ENCODE data around the gene SLC7A6. TPM values are rescaled to one million over a fixed set of nuclear protein-coding genes. Genes with fewer than 3 reads are reported as not detected.
A peak's percentile ranks its signal among the peaks of the same experiment; 100 is the strongest.

Gene SLC7A6
- total RNA-seq, 1 experiment from 2014 or later: 267 TPM

GRCh38 chr16:68267612-68268405 lies 3.5 kb downstream of the SLC7A6 start:
- peak overlapping the region; percentile 85 for H3K27ac Mint-ChIP-seq (ENCODE audit: unreplicated experiment)
- peaks cover 90% of the 10 kb centered on the region for H3K36me3 Mint-ChIP-seq (ENCODE audit: insufficient read depth, unreplicated experiment)
- ChIA-PET POLR2A (interaction anchor here (2.3 kb wide), 1 partner anchor 43 kb away, joined by 7 read pairs; the partner anchor contains the start of genes PRMT7 and SLC7A6OS), CTCF (no interaction called here)
- Histone ChIP-seq H3K36me3 (ENCODE audit: control insufficient read depth, insufficient read depth, low read length) (no peaks in the 10 kb centered on the region), H3K9me3 (no peaks in the 10 kb centered on the region), H3K27me3 (replicated peaks; ENCODE audit: control insufficient read depth, insufficient read depth, low read length) (no peaks in the 10 kb centered on the region), H3K4me1 (peaks cover 64% of the 10 kb centered on the region), H3K4me3 (ENCODE audit: low read depth, low read length) (no peak overlapping the region)
- H3K4me1 Mint-ChIP-seq (ENCODE audit: low read depth, unreplicated experiment): peaks cover 20% of the 10 kb centered on the region
- no peaks in the 10 kb centered on the region for H3K9me3 Mint-ChIP-seq (ENCODE audit: unreplicated experiment)
- BruUV-seq (replicated peaks): no TSS peak
- no peaks in the 10 kb centered on the region for H3K27me3 Mint-ChIP-seq (ENCODE audit: insufficient read depth, unreplicated experiment)
- intact Hi-C loops (cut with micrococcal nuclease; ENCODE audit: unreplicated experiment): loop anchor here (5.0 kb wide), 1 partner anchor 44 kb away; the partner anchor contains the start of genes PRMT7 and SLC7A6OS
- peak overlapping the region; percentile 91 for H3K4me3 Mint-ChIP-seq (ENCODE audit: unreplicated experiment)
- no peak for DNase-seq
- TF ChIP-seq, protein P1, sequence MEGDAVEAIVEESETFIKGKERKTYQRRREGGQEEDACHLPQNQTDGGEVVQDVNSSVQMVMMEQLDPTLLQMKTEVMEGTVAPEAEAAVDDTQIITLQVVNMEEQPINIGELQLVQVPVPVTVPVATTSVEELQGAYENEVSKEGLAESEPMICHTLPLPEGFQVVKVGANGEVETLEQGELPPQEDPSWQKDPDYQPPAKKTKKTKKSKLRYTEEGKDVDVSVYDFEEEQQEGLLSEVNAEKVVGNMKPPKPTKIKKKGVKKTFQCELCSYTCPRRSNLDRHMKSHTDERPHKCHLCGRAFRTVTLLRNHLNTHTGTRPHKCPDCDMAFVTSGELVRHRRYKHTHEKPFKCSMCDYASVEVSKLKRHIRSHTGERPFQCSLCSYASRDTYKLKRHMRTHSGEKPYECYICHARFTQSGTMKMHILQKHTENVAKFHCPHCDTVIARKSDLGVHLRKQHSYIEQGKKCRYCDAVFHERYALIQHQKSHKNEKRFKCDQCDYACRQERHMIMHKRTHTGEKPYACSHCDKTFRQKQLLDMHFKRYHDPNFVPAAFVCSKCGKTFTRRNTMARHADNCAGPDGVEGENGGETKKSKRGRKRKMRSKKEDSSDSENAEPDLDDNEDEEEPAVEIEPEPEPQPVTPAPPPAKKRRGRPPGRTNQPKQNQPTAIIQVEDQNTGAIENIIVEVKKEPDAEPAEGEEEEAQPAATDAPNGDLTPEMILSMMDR (IDR thresholded peaks at IDR 0.05; ENCODE audit: insufficient read depth in 1 of 2, low read depth in 1 of 2, low read length in 1 of 2, severe bottlenecking in 1 of 2, unreplicated experiment in 1 of 2): no peak

GRCh38 chr16:68269793-68270192 lies 5.5 kb downstream of the SLC7A6 start:
- DNase-seq: no peak
- Mint-ChIP-seq H3K27me3 (ENCODE audit: insufficient read depth, unreplicated experiment) (no peaks in the 10 kb centered on the region), H3K4me3 (ENCODE audit: unreplicated experiment) (no peak overlapping the region), H3K9me3 (ENCODE audit: unreplicated experiment) (no peaks in the 10 kb centered on the region), H3K4me1 (ENCODE audit: low read depth, unreplicated experiment) (peaks cover 16% of the 10 kb centered on the region), H3K27ac (ENCODE audit: unreplicated experiment) (peak overlapping the region; percentile 85), H3K36me3 (ENCODE audit: insufficient read depth, unreplicated experiment) (peaks cover 94% of the 10 kb centered on the region)
- no TSS peak for BruUV-seq (replicated peaks)
- TF ChIP-seq, protein P1 (IDR thresholded peaks at IDR 0.05; ENCODE audit: insufficient read depth in 1 of 2, low read depth in 1 of 2, low read length in 1 of 2, severe bottlenecking in 1 of 2, unreplicated experiment in 1 of 2): no peak
- Histone ChIP-seq H3K36me3 (ENCODE audit: control insufficient read depth, insufficient read depth, low read length) (peaks cover 4% of the 10 kb centered on the region), H3K9me3 (no peaks in the 10 kb centered on the region), H3K27me3 (replicated peaks; ENCODE audit: control insufficient read depth, insufficient read depth, low read length) (no peaks in the 10 kb centered on the region), H3K4me3 (ENCODE audit: low read depth, low read length) (no peak overlapping the region), H3K4me1 (peaks cover 58% of the 10 kb centered on the region)
- intact Hi-C loops (cut with micrococcal nuclease; ENCODE audit: unreplicated experiment): loop anchor here (5.0 kb wide), 1 partner anchor 43 kb away; the partner anchor contains the start of genes PRMT7 and SLC7A6OS
- ChIA-PET POLR2A (interaction anchor here (0.7 to 2.3 kb wide), 2 partner anchors 41 to 185 kb away, joined by 3 to 7 read pairs; partner anchors contain the start of genes NFATC3, PRMT7 and SLC7A6OS), CTCF (no interaction called here)

GRCh38 chr16:68270353-68270752 lies 6.0 kb downstream of the SLC7A6 start:
- CTCF ChIA-PET: no interaction called here
- H3K9me3 Mint-ChIP-seq (ENCODE audit: unreplicated experiment): no peaks in the 10 kb centered on the region
- POLR2A ChIA-PET: interaction anchor here (0.6 kb wide), 1 partner anchor 10 kb away, joined by 3 read pairs; no protein-coding TSS in a partner anchor
- Histone ChIP-seq H3K4me1 (peaks cover 59% of the 10 kb centered on the region), H3K27me3 (replicated peaks; ENCODE audit: control insufficient read depth, insufficient read depth, low read length) (no peaks in the 10 kb centered on the region), H3K4me3 (ENCODE audit: low read depth, low read length) (no peak overlapping the region), H3K9me3 (no peaks in the 10 kb centered on the region), H3K36me3 (ENCODE audit: control insufficient read depth, insufficient read depth, low read length) (peaks cover 5% of the 10 kb centered on the region)
- no peak overlapping the region for H3K4me3 Mint-ChIP-seq (ENCODE audit: unreplicated experiment)
- H3K4me1 Mint-ChIP-seq (ENCODE audit: low read depth, unreplicated experiment): peaks cover 16% of the 10 kb centered on the region
- no peaks in the 10 kb centered on the region for H3K27me3 Mint-ChIP-seq (ENCODE audit: insufficient read depth, unreplicated experiment)
- no peak overlapping the region for H3K27ac Mint-ChIP-seq (ENCODE audit: unreplicated experiment)
- intact Hi-C loops (cut with micrococcal nuclease; ENCODE audit: unreplicated experiment): no loop called here
- H3K36me3 Mint-ChIP-seq (ENCODE audit: insufficient read depth, unreplicated experiment): peaks cover 94% of the 10 kb centered on the region
- TF ChIP-seq, protein P1 (IDR thresholded peaks at IDR 0.05; ENCODE audit: insufficient read depth in 1 of 2, low read depth in 1 of 2, low read length in 1 of 2, severe bottlenecking in 1 of 2, unreplicated experiment in 1 of 2): no peak
- no peak for DNase-seq
- BruUV-seq (replicated peaks): no TSS peak
